Ovary (tissue), 9 donors: ENCODE results near the gene PEX14. TPM values are rescaled to one million over a fixed set of nuclear protein-coding genes. Genes with fewer than 3 reads are reported as not detected.

Source experiments
- DNase-seq, 5 donors: peaks; one replicate each; pipeline ENCODE4 v3.0.0-alpha.2; 2019 to 2020
- H3K27ac ChIP-seq, 2 donors: fragments of 200-600 bp; one replicate each; pipeline versions ENCODE4 v1.5.1 to v1.8.0; 2019 to 2022
- H3K27me3 ChIP-seq: fragments of 200-600 bp; one replicate; pipeline ENCODE4 v1.8.0; 2022
- H3K36me3 ChIP-seq: fragments of 200-600 bp; sonication (generic); one replicate; pipeline ENCODE4 v1.5.1; 2019
- H3K4me1 ChIP-seq: one replicate; pipeline ENCODE4 v1.8.1; 2013; ENCODE audit warnings: mild to moderate bottlenecking, moderate library complexity; ENCODE audit not compliant: insufficient read depth
- H3K4me3 ChIP-seq: fragments of 200-600 bp; sonication (generic); one replicate; pipeline ENCODE4 v1.5.1; 2017
- H3K9me3 ChIP-seq, 2 donors: fragments of 200-600 bp in 1 of 2; sonication (generic) in 1 of 2; one replicate each; pipeline versions ENCODE4 v1.5.1 to v1.8.1; 2013 to 2019; ENCODE audit warnings: mild to moderate bottlenecking in 1 of 2, moderate library complexity in 1 of 2
- EP300 ChIP-seq: sonication (generic); formaldehyde crosslinking; IDR thresholded peaks from one replicate; pipeline ENCODE4 v1.6.1; 2017; ENCODE audit warnings: antibody characterized with exemption
- POLR2A ChIP-seq: fragments of 450-650 bp; IDR thresholded peaks from one replicate; pipeline ENCODE4 v1.6.1; 2017; ENCODE audit warnings: antibody characterized with exemption, mild to moderate bottlenecking, moderate library complexity
- WGBS, 3 donors: extraction: QIAGEN DNeasy Blood & Tissue Kit in 1 of 3; methylation state at CpG; one replicate each; pipeline versions ENCODE4 v1.1.5 to v1.1.7; 2013 to 2017; 5-methylcytosine and 5-hydroxymethylcytosine counted together
- intact Hi-C, 4 donors: fragments of 100-400 bp; cut with DNase I; formaldehyde crosslinking; loops; one replicate each; pipeline versions ENCODE4 v1.11.0 to v1.15.1; 2022 to 2023
- polyA plus RNA-seq, 2 donors: library from polyadenylated mRNA; stranded (reverse); fragments of 200-250 nt in 1 of 2; fragments of 350-450 nt in 1 of 2; fragmentation: Illumina TruSeq in 1 of 2; extraction: RNeasy Lipid Tissue Mini Kit (QIAGEN cat#74804) in 1 of 2; gene quantifications; one replicate each; pipeline ENCODE4 v1.2.3, GENCODE V29; 2013 to 2014
- total RNA-seq, 7 donors: library from RNA; depleted of rRNA in 2 of 7; stranded (reverse); fragments of >200 nt in 2 of 7; fragmentation: NEBNext Ultra II Directional in 3 of 7; extraction: Animal tissue kit (Norgen Biotek cat#: 25700) in 3 of 7; gene quantifications; one replicate each; pipeline versions ENCODE4 v1.1.0 to v1.2.4, GENCODE V29; 2016 to 2023
- TF ChIP-seq, protein P1 (sequence below), 3 donors: fragments of 450-650 bp in 2 of 3; fragments of 200-600 bp in 1 of 3; IDR thresholded peaks; one replicate each; pipeline versions ENCODE4 v1.5.1 to v1.8.0; 2016 to 2022; ENCODE audit warnings: antibody characterized with exemption in 3 of 3, mild to moderate bottlenecking in 1 of 3
- donor health status: DM: no; HTN: no; CAD: no; lungs with moderate emphysema.
- donor health status: DM: no; HTN: no; CAD: no.
- donor health status: Bipolar disorder and iron deficiency.
- donor health status: DM: yes; HTN: yes; CAD: no.
- donor health status: DM: no; HTN: no; CAD: no.
- donor health status: DM: yes; HTN: yes; CAD: no.

Gene PEX14
- total and polyA plus RNA-seq, 9 donors = 3.3 to 22.9 (median 16.7) TPM

DNA sequence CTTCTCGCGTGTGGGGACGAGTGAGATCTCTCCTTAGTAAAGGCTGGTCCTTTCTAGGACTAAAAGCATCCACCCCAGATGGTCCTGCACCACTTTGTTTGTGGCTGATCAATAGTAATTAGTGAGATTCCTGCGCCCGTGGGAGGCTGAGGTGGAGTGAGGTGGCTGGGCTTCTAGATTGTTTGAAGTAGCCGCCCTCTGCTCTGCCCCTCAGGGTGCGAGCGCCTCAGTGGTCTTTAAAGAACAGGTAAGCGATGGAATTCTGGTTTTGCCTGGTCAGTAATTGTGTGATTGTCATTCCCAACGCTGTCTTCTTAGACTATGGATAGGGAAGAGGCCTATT lies 20.7 kb downstream of the PEX14 start:
- H3K27ac ChIP-seq = no peak overlapping the region
- no peak for DNase-seq
- no peaks in the 10 kb centered on the region for H3K27me3 ChIP-seq
- WGBS, 3 donors = 67 to 73% (median 68%) methylated on average over 10 of the region's 10 CpGs
- H3K4me1 ChIP-seq = peaks cover 2% of the 10 kb centered on the region
- no peaks in the 10 kb centered on the region for H3K9me3 ChIP-seq
- no peak for TF ChIP-seq EP300
- intact Hi-C loops = no loop called here
- H3K4me3 ChIP-seq = no peak overlapping the region
- H3K36me3 ChIP-seq = no peaks in the 10 kb centered on the region

DNA sequence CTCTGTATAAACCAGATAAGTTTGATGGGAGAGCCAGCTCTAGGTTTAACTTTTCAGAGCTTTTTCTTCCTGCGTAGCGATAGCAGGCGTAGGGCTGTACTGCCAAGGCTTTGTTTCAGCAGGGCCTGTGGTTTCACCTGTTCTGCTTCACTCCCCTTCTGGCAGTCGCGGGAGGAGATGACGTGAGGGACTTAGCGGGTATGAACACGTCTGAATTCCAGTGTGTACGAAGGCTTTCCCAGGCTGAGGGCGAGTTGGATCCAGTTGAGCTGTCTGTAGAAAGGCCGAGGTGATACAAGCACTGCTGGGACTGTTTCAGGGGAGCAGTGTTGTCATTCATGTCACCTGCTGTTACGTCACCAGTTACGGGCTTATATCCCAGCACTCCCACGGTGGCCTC lies 21.2 kb downstream of the PEX14 start:
- WGBS, 3 donors = 86 to 90% (median 87%) methylated on average over 14 of the region's 14 CpGs

DNA sequence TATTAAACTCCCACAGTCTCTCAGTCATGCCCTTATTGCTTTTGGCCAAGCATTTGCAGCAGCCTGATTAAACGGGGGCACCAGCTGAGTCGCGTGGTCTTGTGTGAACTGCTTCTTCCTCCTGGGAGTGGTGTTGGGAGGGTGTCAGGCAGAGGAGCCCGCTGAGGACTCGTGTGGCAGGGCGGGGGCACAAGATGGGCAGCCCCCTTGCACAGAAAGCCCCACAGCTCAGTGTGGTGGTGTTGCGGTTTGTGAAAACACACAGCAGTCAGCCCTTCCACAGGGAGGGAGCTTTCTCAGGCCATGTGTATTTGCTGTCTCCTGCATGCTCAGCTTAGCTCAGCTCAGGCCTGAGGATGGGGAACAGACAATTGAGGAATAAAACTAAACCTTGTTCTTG lies 22.4 kb downstream of the PEX14 start:
- H3K4me1 ChIP-seq = peaks cover 2% of the 10 kb centered on the region
- no peaks in the 10 kb centered on the region for H3K27me3 ChIP-seq
- H3K36me3 ChIP-seq = no peaks in the 10 kb centered on the region
- no peaks in the 10 kb centered on the region for H3K9me3 ChIP-seq
- intact Hi-C loops = no loop called here
- no peak overlapping the region for H3K4me3 ChIP-seq
- WGBS, 3 donors = 90 to 91% (median 91%) methylated on average over 7 of the region's 7 CpGs
- no peak for DNase-seq
- H3K27ac ChIP-seq = no peak overlapping the region
- TF ChIP-seq, protein P1, sequence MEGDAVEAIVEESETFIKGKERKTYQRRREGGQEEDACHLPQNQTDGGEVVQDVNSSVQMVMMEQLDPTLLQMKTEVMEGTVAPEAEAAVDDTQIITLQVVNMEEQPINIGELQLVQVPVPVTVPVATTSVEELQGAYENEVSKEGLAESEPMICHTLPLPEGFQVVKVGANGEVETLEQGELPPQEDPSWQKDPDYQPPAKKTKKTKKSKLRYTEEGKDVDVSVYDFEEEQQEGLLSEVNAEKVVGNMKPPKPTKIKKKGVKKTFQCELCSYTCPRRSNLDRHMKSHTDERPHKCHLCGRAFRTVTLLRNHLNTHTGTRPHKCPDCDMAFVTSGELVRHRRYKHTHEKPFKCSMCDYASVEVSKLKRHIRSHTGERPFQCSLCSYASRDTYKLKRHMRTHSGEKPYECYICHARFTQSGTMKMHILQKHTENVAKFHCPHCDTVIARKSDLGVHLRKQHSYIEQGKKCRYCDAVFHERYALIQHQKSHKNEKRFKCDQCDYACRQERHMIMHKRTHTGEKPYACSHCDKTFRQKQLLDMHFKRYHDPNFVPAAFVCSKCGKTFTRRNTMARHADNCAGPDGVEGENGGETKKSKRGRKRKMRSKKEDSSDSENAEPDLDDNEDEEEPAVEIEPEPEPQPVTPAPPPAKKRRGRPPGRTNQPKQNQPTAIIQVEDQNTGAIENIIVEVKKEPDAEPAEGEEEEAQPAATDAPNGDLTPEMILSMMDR (IDR thresholded peaks at IDR 0.05) = no peak
- TF ChIP-seq EP300 (no peak), POLR2A (no peak)

More for the DNA sequence above, 21.2 kb downstream of the PEX14 start:
- no peaks in the 10 kb centered on the region for H3K9me3 ChIP-seq
- intact Hi-C loops = no loop called here
- no peak for DNase-seq
- no peaks in the 10 kb centered on the region for H3K36me3 ChIP-seq
- no peak overlapping the region for H3K4me3 ChIP-seq
- H3K27me3 ChIP-seq = no peaks in the 10 kb centered on the region
- TF ChIP-seq POLR2A (no peak), EP300 (no peak)
- TF ChIP-seq, protein P1 (IDR thresholded peaks at IDR 0.05) = no peak
- no peak overlapping the region for H3K27ac ChIP-seq
- peaks cover 2% of the 10 kb centered on the region for H3K4me1 ChIP-seq

DNA sequence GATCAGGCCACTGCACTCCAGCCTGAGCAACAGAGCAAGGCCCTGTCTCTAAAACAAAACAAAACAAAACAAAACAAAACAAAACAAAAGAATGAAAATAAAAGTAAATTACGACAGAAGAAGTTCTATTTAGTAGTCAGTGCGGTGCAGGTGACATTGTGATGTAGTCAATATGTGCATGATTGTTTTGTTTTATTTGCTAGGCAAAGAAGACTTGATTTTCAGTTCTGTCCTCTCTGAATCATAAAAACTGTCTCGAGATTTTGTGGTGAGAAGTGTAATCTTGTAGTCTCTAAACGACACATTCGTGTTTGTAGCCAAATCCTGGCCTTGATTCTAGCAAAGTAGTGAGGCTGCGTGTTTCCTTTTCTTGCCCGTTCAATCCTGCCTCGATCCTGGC lies 23.5 kb downstream of the PEX14 start:
- intact Hi-C loops = no loop called here
- no peaks in the 10 kb centered on the region for H3K9me3 ChIP-seq
- H3K27ac ChIP-seq = no peak overlapping the region
- H3K4me1 ChIP-seq = peaks cover 2% of the 10 kb centered on the region
- no peak for TF ChIP-seq EP300
- TF ChIP-seq POLR2A = no peak
- TF ChIP-seq, protein P1 (IDR thresholded peaks at IDR 0.05) = no peak
- no peak overlapping the region for H3K4me3 ChIP-seq
- H3K36me3 ChIP-seq = no peaks in the 10 kb centered on the region
- DNase-seq = no peak
- WGBS, 3 donors = 33 to 52% (median 35%) methylated on average over 8 of the region's 8 CpGs
- H3K27me3 ChIP-seq = no peaks in the 10 kb centered on the region

GRCh38 chr1:10502206-10502605 lies 27.5 kb downstream of the PEX14 start:
- intact Hi-C loops = no loop called here
- H3K36me3 ChIP-seq = no peaks in the 10 kb centered on the region
- H3K9me3 ChIP-seq = no peaks in the 10 kb centered on the region
- H3K4me1 ChIP-seq = no peaks in the 10 kb centered on the region
- H3K27ac ChIP-seq = no peak overlapping the region
- TF ChIP-seq EP300 = no peak
- TF ChIP-seq, protein P1 (IDR thresholded peaks at IDR 0.05) = no peak
- TF ChIP-seq POLR2A = no peak
- H3K27me3 ChIP-seq = no peaks in the 10 kb centered on the region
- 85 to 89% (median 85%) methylated on average over 5 of the region's 5 CpGs for WGBS, 3 donors
- no peak overlapping the region for H3K4me3 ChIP-seq
- no peak for DNase-seq
